Measurements from ENCODE around the gene C11orf86.

DNA sequence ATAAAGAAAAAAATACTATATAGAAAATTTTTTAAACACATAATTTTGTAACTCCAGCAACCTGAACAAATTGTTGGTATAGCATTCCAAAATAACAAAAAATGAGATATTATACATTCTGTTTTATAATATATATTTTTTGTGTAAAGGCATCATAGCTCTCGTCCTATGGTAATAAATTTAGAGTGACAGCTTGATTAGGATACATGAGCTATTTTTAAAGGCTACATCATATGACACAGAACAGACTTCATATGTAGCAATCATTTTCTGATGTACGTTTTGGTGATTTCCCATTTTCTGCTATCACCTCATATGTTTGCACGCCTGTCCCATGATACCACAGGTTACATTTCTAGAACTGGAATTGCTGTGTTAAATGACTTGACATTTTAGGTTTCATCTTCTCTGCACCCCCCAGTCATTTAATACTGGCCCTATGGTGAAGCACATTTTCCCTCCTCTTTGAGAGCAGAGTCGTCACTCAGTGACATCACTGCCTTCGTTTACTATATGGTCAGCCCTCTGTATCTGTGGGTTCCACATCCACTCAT is 36.4 kb upstream of the C11orf86 start:
- TF ChIP-seq, protein P1, sequence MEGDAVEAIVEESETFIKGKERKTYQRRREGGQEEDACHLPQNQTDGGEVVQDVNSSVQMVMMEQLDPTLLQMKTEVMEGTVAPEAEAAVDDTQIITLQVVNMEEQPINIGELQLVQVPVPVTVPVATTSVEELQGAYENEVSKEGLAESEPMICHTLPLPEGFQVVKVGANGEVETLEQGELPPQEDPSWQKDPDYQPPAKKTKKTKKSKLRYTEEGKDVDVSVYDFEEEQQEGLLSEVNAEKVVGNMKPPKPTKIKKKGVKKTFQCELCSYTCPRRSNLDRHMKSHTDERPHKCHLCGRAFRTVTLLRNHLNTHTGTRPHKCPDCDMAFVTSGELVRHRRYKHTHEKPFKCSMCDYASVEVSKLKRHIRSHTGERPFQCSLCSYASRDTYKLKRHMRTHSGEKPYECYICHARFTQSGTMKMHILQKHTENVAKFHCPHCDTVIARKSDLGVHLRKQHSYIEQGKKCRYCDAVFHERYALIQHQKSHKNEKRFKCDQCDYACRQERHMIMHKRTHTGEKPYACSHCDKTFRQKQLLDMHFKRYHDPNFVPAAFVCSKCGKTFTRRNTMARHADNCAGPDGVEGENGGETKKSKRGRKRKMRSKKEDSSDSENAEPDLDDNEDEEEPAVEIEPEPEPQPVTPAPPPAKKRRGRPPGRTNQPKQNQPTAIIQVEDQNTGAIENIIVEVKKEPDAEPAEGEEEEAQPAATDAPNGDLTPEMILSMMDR (IDR thresholded peaks at IDR 0.05; ENCODE audit: insufficient read depth, low read depth, low read length), result no peak
- no peak for TF ChIP-seq EZH2 (IDR thresholded peaks at IDR 0.05; ENCODE audit: insufficient read depth, low read length)
